NCI-H774 (cell line): Measurements from ENCODE around the gene ARHGEF37.
A peak's percentile ranks its signal among the peaks of the same experiment; 100 is the strongest.
"Not testable (repeated sequence)": the region's sequence is repeated elsewhere in the genome, so short reads cannot be mapped to it uniquely, and the experiment has no call there.

Source experiments
- DNase-seq: peaks from one replicate; lab custom pipeline; 2025; lab: John Stamatoyannopoulos, UW

ARHGEF37 gene

DNA sequence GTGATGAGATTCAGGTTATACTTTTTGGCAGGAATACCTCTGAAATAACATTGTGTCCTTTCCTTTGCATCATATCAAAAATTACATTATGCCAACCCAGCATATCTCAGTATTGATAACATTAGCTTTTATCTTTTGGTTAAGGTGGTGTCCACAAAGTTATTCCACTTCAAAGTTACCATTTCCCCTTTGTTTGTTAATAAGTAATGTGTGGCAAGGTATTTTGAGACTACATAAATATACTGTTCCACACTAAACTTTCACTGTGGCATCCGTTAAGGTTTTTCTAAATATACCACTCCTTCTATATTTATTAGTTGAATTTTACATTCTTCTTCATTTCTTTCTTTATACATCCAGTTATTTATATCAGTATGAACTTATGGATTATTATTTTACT is 14.1 kb upstream of the ARHGEF37 start:
- DNase-seq: no peak

DNA sequence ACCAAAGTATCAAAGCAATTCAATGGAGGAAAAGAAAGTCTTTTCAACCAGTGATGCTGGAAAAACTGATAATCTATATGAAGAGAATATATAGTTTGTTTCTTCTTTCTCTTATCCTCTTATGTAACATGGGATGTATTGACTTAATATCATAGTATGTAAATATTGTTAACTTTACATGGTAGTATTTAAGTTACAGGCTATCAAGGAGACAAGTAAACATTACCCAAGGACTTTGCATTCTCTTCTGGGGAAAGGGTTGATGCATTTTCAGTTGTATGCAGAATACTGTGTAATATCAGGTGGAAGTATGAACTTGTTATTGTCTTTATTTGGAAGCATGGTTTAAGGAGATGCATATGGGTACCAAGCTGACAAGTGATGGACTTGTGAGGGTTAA is 9.1 kb upstream of the ARHGEF37 start:
- DNase-seq: no peak

DNA sequence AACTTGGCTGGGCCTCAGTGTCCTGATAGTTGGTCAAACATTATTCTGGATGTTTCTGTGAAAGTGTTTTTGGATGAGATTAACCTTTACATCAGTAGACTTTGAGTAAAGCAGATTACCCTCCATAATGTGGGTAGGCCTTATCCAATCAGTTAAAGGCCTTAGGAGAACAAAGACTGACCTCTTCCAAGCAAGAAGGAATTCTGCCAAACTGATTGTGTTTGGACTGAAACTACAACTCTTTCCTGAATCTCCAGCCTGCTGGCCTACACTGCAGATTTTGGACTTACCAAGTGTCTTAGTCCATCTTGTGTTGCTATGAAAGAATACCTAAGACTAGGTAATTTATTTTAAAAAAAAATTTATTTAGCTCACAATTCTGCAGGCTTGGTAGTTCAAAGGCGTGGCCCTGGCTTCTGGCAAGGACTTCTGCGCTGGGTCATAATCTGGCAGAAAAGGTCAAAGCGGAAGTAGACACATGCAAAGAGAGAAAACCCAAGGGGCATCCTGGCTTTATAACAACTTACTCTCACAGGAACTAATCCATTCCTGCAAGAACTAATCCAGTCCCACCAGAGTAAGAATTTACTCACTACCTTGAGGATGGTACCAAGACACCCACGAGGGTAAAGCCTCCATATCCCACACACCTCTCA is 8.6 kb upstream of the ARHGEF37 start:
- no peak for DNase-seq

DNA sequence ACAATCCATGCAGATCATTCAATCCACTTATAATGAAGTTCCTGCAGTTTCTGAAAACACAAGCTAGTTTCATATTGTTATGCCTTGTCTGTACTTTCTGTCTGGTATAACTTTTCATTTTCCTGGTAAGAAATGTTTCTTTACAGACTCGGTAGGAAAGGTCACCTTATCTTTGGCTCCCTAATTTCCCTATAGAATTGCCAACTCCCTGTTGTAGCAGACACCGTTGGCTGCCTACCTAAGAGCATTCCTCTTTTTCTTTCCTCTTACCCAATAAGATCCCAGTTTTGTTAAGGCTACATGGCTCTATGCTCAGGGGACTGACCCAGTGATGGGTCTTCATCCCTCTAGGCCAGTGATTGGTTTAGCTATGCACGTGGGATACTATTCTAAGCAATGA is 6.2 kb upstream of the ARHGEF37 start:
- DNase-seq: no peak

DNA sequence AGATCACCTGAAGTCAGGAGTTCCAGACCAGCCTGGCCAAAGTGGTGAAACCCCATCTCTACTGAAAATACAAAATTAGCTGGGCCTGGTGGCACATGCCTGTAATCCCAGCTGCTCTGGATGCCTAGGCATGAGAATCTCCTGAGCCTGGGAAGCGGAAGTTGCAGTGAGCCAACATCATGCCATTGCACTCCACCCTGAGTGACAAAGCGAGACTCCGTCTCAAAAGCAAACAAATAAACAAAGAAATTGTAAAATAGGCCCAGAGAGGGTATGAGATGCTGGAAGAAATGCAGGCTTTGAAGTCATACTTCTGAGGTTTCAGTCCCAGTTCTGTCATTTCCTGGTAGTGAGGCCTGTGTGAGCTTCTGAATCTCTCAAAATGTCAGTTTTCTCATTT is 5.3 kb upstream of the ARHGEF37 start:
- DNase-seq: no peak

DNA sequence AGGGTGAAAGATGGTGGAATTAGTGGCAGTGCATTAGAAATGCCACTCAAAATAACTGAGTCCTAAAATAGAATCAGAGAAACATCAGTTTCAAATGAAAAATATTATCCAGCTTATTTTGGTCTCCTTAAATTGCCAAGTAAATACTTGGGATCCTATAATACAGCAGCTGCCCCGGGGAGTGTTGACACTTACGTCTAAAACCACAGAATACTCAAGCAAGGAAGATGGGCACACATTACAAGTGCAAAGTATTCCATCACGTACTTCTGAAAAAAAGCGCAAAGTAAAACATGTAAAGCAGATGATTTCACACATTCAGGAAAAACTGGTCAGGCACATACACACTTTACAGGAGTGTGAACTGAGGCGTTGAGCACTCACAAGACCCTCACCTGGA is 2.4 kb upstream of the ARHGEF37 start:
- peak; percentile 49 for DNase-seq

DNA sequence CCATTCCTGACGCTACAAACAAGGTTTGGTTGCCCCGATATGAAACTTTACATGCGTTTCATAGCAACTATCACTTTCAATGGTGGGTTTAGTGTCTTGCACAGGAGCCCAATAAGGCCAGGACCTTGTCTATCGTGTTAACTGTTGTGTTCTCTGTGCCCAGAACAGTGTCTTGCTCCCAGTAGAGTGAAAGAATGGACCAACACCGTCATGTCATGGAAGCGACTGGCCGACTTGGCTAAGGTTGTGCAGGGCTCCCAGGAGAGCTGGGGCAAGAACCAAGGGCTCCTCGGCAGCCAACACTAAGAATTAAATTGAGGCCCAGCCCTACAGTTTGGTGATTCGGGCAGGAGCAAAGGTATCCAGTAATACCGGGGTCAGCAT is 498 bp upstream of the ARHGEF37 start:
- DNase-seq: no peak

DNA sequence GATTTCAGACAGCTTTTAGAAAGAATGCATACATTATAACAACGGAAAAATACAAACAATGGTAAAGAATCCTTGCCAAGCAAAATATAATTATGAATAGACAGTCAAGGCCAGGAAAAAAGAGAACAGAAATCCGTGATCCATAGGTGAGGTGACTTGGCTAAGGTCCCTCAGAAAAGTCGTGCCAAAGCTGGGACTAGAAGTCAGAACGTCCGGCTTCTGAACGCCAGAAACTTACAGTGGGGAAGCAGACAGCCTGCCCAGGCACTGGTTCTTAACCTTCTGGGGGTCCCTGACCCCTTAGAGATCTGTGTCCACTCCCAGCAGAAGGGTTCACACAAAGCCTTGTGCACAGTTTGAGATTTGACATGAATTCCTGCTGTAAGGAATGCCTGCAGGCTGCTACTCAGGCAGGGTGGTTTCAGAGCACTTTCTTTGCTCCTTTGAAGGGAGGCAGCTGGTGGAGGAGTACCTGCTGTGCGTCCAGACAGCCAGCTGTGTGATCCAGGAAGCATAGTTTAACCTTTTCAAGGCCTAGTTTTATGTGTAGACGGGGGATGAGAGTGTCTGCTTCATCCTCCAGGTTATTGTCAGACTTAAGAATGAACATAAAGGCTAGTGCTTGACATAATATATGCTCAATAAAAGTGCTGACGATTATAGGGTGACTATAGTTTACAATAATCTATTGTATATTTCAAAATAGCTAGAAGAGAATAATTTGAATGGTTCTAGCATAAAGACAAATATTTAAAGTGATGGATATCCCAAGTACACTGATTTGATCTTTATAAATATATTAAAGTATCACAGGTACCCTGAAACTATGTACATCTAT is 852 bp downstream of the ARHGEF37 start:
- peak; percentile 45 for DNase-seq

DNA sequence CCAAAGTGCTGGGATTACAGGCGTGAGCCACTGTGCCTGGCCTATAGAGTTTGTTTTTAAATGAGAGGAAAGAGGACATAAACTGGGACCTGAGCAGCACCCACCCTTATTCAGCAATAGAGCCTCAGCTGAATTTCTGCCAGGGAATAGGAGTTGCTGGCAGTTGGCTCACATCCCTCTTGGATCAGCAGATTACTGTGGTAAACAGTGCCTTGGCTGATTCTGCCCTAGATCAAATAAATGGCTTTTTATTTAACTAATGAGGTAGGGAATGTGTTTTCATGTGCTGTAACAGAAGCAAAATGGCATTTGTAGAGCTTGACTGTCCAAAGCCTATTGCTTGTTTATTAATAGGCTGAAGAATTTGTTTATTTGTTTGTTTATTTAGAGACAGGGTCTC is 2.1 kb downstream of the ARHGEF37 start:
- peak; percentile 41 for DNase-seq

DNA sequence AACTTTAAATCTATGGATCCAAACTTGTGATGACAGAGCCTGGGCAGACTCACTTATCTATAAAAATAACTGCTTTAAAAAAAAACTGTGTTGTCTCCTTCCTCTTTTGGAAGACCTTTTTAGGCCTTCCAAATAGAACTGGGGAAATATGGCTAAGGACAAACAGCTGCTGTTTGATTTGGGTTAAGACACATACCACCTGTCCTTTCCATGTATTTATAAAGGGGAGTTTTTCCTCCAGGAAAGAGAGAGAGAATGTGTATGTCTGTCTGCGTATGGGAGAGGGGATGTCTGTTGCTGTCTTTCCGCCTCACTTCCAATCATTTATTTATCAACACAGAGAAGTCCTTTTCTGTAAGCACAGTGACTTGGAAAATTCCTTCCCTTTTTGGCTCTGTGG is 2.8 kb downstream of the ARHGEF37 start:
- peak; percentile 54 for DNase-seq

DNA sequence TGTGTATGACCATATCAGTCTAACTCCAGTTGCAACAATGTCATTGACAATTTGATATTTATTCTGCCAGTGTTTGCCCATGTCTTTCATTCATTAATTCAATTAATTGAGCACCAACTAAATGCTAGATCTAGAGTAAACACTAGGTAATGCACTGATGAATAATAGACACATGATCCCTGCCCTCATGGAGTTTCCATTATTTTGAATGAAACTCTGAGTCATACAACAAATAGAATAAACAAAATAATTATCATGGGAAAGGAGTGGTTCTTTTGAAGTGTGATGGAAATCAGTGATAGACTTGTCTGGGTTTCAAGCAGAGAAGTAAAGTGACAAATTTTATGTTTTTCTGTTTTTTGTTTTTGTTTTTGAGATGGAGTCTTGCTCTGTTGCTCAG is 4.6 kb downstream of the ARHGEF37 start:
- DNase-seq: no peak

DNA sequence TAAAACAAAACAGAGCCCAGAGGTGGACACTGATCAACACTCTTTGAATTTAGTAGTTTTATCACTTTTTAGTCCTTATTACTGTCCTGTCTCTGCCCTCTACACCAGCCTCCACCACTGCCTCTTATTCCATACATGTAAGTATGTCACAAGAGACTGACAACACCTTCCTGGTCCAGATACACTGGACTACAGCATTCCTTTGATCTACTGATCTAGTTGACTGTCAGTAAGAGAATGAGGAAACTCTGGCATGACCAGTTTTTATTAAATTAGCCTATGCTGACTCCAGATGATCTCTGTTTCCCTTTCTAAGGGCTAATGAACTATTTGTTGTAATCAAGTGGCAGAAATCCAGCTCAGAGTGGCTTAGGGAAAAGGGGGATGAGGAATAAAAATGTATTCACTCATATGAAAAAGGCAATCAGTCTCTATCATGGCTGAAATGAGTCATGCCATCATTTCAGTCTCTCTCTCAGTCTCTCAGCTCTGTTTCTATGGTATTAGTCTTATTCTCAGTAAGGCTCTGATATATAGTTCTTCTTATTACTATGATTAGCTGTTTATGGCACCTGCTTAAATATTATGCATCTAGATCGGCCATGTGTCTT is 5.5 kb downstream of the ARHGEF37 start:
- DNase-seq: no peak

DNA sequence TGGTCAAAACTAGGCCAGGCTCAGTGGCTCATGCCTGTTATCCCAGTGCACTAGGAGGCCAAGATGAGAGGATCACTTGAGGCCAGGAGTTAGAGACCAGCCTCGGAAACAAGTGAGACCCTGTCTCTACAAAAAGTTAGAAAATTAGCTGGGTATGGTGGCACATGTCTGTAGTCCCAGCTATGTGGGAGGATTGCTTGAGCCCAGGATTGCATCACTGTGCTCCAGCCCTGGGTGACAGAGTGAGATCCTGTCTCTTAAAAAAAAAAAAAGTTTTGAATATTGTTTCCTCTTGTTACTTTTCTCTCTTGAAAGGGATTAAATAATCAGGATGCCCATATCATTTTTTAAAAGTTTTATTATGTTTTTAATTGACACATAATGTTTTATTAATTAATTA is 7.6 kb downstream of the ARHGEF37 start:
- DNase-seq: no peak

DNA sequence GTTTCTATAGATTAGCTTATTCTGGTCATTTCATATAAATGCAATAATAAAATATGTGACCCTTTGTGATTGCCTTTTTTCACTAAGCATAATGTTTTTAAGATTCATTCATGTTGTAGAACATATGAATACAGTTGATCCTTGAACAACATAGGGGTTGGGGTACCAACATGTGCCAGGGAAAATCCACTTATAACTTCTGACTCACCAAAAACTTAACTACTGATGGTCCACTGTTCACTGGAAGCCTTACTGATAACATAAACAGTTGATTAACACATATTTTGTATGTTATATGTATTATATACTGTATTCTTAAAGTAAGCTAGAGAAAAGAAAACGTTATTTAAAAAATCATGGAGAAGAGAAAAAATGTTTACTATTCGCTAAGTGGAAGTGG is 12.1 kb downstream of the ARHGEF37 start:
- DNase-seq: no peak

DNA sequence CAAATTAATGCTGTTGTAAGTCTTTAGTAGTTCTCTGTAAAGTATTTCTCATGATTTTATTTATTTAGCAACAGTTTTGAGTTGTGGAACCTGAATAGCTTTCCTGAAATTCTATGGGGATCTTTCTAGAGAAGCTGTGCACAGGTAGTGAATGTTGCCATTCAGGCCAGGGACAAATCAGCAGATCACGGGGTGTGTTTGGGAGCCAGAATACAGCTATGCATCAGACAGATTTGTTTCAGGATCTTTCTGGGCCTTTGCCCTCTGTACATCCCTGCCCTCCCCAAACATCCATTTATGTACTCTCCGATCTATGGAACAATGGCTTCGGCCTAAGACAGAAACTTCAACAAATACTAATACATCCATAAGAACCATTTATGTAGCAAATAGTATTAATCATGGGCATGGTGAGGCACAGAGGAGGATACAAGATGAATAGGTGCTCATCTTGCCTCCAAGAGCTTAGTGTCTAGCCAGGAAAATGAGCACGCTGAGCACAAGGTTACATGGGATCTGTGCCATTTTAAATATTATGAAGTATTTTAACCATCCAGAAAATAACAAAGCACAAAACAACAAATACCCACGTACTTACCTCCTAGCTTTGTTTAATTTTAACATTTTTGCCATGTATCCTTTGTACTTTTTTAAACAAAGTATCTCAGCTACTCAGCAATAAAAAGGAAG is 13.1 kb downstream of the ARHGEF37 start:
- DNase-seq: no peak

DNA sequence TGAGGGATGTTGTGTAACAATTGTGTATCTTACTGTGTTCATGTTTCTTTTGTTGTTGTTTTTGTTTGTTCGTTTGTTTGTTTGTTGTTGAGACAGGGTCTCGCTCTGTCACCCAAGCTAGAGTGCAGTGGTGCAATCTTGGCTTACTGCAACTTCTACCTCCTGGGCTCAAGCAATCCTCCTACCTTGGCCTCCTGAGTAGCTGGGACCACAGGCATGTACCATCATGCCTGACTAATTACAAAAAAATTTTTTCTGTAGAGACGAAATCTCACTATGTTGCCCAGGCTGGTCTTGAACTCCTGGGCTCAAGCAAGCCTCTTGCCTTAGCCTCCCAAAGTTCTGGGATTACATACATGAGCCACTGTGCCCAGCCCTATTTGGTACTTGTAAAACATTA is 13.8 kb downstream of the ARHGEF37 start:
- not testable (repeated sequence) for DNase-seq

DNA sequence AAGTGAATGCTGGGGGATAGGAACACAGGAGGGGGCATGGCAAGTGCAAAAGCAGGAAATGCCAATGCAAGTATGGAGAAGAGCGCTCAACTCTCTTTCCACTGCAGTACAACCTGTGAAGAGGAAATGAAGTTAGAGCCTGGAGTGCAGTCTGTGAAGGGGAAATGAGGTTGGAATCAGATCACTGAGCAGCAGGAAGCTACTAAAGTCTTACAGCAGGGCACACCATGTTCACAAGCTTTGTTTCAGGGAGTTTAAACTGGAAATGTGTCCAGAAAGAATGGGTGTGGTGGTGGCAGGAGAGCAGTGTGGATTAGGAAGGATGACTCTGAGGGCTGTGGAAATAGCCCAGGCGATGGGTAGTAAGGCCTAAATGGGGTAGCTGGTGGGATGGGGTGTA is 15.4 kb downstream of the ARHGEF37 start:
- DNase-seq: no peak

DNA sequence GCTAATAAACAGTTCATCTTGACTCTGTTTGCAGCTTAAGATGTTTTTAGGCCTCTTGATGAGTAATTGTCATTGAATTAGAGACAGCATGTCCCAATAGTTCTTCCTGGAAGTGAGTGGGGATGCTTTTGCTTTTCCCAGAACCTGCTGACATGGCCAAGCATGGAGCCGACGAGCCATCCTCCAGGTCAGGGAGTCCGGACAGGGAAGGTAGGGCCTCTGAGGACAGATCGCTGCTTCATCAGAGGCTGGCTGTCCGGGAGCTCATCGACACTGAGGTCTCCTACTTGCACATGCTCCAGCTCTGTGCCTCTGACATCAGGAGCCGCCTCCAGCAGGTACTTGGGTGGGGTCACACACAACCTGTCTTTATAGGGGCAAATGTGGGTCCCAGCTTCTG is 16.3 kb downstream of the ARHGEF37 start:
- DNase-seq: no peak

DNA sequence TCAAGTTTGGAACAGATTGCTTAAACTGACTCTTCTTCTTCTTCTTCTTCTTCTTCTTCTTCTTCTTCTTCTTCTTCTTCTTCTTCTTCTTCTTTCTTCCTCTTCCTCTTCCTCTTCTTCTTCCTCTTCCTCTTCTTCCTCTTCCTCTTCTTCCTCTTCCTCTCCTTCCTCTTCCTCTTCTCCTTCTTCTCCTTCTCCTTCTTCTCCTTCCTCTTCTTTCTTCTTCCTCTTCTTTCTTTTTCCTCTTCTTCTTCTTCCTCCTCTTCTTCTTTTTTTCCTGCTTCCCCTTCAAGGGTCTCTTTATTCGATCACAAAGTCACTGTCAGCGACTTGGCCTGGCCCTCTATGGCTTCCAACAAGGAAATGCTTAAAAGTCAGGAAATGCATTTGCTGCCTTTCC is 16.9 kb downstream of the ARHGEF37 start:
- DNase-seq: not testable (repeated sequence)

DNA sequence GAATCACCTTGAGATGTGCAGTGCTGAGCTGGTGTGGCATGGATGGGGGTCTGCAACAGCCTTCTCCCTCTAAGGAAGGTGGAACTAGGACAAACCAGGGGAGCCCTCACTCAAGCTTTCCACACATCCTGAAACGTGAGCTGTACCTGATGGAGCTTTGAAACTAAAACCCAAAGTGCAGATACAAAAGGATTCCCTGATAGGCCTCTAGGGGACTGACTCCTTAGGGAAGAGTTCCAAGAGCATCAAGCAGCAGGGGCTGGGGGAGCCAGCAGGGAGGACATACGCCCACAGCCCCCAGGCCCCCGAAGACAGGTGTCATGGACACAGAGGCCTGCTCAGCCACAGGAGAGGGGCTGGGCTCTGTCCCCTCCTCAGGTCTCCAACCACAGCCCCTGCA is 17.7 kb downstream of the ARHGEF37 start:
- DNase-seq: no peak

DNA sequence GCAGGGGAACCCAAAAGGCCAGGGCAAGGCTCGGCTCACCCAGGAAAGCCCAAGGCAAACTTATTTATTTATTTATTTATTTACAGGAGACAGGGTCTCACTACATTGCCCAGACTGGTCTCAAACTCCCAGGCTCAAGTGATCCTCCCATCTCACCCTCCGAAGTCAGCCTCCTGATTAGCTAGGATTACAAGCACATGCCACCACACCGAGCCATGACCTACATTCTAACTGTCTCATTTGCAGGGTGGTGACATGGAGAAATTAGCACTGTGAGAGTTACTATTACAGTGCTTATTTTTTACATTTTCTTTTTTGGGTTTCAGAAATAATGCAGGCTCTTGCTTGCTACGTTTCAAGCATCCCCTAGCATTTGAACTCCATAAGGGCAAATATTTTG is 18.1 kb downstream of the ARHGEF37 start:
- no peak for DNase-seq

DNA sequence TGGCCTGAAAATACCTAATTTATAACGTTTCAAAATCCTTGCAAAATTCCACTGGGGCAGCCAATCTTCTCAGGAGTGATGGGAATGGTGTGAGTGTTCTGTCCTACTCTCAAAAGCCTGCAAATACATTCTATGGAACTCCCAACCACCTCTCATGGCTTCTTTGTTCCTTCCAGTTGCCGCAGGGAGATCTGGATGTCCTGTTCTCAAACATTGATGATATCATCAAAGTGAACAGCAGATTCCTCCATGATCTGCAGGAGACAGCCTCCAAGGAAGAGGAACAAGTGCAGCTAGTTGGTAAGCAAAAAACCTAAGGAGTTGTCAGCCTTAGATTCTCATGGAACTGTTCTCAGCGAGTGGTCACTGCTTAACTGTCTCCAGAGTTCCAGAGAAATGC is 19.6 kb downstream of the ARHGEF37 start:
- DNase-seq: no peak

DNA sequence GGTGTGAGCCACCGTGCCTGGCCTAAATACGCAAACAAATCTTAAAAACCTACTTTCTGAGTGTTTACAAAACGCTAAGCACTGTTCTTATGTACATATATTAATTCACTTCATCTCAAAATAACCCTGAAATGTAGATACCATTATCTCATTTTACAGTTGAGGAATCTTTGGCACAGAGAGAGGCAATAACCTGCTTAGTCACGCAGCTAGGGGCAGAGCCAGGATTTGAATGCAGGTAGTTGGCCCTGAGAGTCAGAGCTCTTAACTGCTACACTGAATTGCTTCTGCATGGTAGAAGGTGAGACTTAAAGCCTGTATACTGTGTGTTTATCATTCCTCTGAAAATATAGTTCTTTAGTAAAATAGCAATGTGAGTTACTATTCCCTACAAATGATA is 21.9 kb downstream of the ARHGEF37 start:
- DNase-seq: no peak
